ENCODE results near the gene CCDC32.

DNA sequence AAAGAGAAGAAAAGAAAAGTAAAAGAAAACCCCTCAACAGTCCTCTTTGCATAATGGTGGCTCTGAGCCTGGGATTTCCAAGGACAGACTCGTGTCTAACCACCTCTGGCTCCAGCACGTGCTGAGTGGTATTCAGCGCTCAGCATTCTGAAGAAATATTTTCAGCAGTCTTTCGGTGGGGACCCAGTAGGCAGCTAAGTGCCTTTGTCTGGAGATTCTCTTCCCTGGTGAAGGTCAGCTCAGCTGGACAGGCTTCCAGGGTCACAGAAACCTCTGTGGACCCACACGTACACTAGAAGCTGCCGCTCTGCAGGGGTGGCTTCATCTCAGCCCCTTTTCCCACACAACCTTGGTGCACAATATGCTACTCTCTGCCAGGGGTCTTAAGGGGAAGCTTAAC lies 36.0 kb downstream of the CCDC32 start:
- TF ChIP-seq, protein P1, sequence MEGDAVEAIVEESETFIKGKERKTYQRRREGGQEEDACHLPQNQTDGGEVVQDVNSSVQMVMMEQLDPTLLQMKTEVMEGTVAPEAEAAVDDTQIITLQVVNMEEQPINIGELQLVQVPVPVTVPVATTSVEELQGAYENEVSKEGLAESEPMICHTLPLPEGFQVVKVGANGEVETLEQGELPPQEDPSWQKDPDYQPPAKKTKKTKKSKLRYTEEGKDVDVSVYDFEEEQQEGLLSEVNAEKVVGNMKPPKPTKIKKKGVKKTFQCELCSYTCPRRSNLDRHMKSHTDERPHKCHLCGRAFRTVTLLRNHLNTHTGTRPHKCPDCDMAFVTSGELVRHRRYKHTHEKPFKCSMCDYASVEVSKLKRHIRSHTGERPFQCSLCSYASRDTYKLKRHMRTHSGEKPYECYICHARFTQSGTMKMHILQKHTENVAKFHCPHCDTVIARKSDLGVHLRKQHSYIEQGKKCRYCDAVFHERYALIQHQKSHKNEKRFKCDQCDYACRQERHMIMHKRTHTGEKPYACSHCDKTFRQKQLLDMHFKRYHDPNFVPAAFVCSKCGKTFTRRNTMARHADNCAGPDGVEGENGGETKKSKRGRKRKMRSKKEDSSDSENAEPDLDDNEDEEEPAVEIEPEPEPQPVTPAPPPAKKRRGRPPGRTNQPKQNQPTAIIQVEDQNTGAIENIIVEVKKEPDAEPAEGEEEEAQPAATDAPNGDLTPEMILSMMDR (conservative IDR thresholded peaks at IDR 0.05; ENCODE audit: low read length): no peak
- no peak for TF ChIP-seq EZH2phosphoT487 (IDR thresholded peaks at IDR 0.05; ENCODE audit: borderline replicate concordance)
